GM12878 (cell line): Measurements from ENCODE around the gene ATG3. TPM values are rescaled to one million over a fixed set of nuclear protein-coding genes. Genes with fewer than 3 reads are reported as not detected.

Source experiments
- ATAC-seq: fragments of 200-7000 bp; cut with Tn5 transposase; 3 replicates; pipeline ENCODE4 v1.9.1; 2020; ENCODE audit warnings: mild to moderate bottlenecking, moderate library complexity
- BruUV-seq: library from RNA; stranded (reverse); fragments of 400-500 nt; replicated peaks from 2 replicates; lab custom pipeline; 2021; lab: Mats Ljungman, UMichigan
- CTCF ChIA-PET: fragments of 300-600 bp; sonication (Branson Sonifier 250); formaldehyde crosslinking; extraction: SDS; loops from one replicate; lab custom pipeline; 2021; ENCODE audit warnings: inconsistent platforms; lab: Yijun Ruan, JAX
- POLR2A ChIA-PET: fragments of 350-600 bp; formaldehyde crosslinking; extraction: SDS; loops from one replicate; lab custom pipeline; 2021; ENCODE audit warnings: inconsistent platforms; lab: Charles Lee
- RAD21 ChIA-PET: fragments of 300-600 bp; sonication (Branson Sonifier 250); formaldehyde crosslinking; loops from one replicate; lab custom pipeline; 2023; ENCODE audit warnings: antibody characterized with exemption; ENCODE audit not compliant: unreplicated experiment; lab: Charles Lee
- SMC1A ChIA-PET: fragments of 300-600 bp; sonication (Branson Sonifier 250); formaldehyde crosslinking; loops from one replicate; lab custom pipeline; 2023; ENCODE audit not compliant: unreplicated experiment, uncharacterized antibody; lab: Charles Lee
- DNase-seq: peaks from one replicate; pipeline ENCODE4 v3.0.0-alpha.2; 2011; ENCODE audit warnings: low read depth, low spot score
- FAIRE-seq: peaks from 3 replicates; lab custom pipeline; 2011; peaks lifted over from hg19 to GRCh38; lab: Jason Lieb, UNC
- H2AFZ ChIP-seq: 2 replicates; pipeline ENCODE4 v1.6.0; 2011; ENCODE audit warnings: low read depth, low read length, control low read depth; ENCODE audit not compliant: control insufficient read depth
- H3K27ac ChIP-seq: 2 replicates; pipeline ENCODE4 v1.5.1; 2011; ENCODE audit warnings: control low read depth; ENCODE audit not compliant: control insufficient read depth, insufficient read depth
- H3K27me3 ChIP-seq, 2 experiments: replicated peaks in 1 of 2; 2 replicates each; pipeline versions ENCODE4 v1.6.0 to v1.6.1; 2011; ENCODE audit warnings: low read length in 1 of 2; ENCODE audit not compliant: control insufficient read depth in 2 of 2, insufficient read depth in 2 of 2
- H3K36me3 ChIP-seq, 2 experiments: 2 replicates each; pipeline ENCODE4 v1.5.1; 2011; ENCODE audit warnings: low read length in 1 of 2; ENCODE audit not compliant: control insufficient read depth in 2 of 2, insufficient read depth in 2 of 2
- H3K4me1 ChIP-seq: 2 replicates; pipeline ENCODE4 v1.6.1; 2011; ENCODE audit warnings: mild to moderate bottlenecking, low read length, moderate library complexity, mixed read lengths; ENCODE audit not compliant: control insufficient read depth, insufficient read depth
- H3K4me2 ChIP-seq: 2 replicates; pipeline ENCODE4 v1.6.0; 2011; ENCODE audit warnings: control low read depth; ENCODE audit not compliant: control insufficient read depth, insufficient read depth
- H3K4me3 ChIP-seq: fragments of 200-600 bp; sonication (generic); 2 replicates; pipeline ENCODE4 v1.5.1; 2016
- H3K79me2 ChIP-seq: 2 replicates; pipeline ENCODE4 v1.6.0; 2011; ENCODE audit warnings: low read length; ENCODE audit not compliant: control insufficient read depth, insufficient read depth
- H3K9ac ChIP-seq: 2 replicates; pipeline ENCODE4 v1.8.0; 2011; ENCODE audit warnings: low read length, control low read depth, mixed read lengths; ENCODE audit not compliant: control insufficient read depth, insufficient read depth
- H3K9me3 ChIP-seq: replicated peaks from 3 replicates; pipeline ENCODE4 v1.5.1; 2011; ENCODE audit warnings: mild to moderate bottlenecking, low read length; ENCODE audit not compliant: control insufficient read depth, insufficient read depth
- H4K20me1 ChIP-seq: 2 replicates; pipeline ENCODE4 v1.6.0; 2011; ENCODE audit not compliant: control insufficient read depth, insufficient read depth
- ATF2 ChIP-seq: IDR thresholded peaks from 2 replicates; pipeline ENCODE4 v1.6.1; 2012; ENCODE audit warnings: low read length, inconsistent platforms
- MLLT1 ChIP-seq: fragments of 450-650 bp; IDR thresholded peaks from 2 replicates; pipeline ENCODE4 v1.6.1; 2016; ENCODE audit warnings: mild to moderate bottlenecking
- POLR2A ChIP-seq: IDR thresholded peaks from 2 replicates; pipeline ENCODE4 v1.6.1; 2011; ENCODE audit warnings: low read depth, mild to moderate bottlenecking, low read length
- POLR2AphosphoS5 ChIP-seq: IDR thresholded peaks from 2 replicates; pipeline ENCODE4 v1.6.1; 2011; ENCODE audit warnings: mild to moderate bottlenecking, low read length, inconsistent platforms
- RUNX3 ChIP-seq: IDR thresholded peaks from 2 replicates; pipeline ENCODE4 v1.6.1; 2012; ENCODE audit warnings: low read length, inconsistent platforms
- SMAD1 ChIP-seq: fragments of 450-650 bp; IDR thresholded peaks from 2 replicates; pipeline ENCODE4 v1.6.1; 2018; ENCODE audit warnings: mild to moderate bottlenecking, low read depth; ENCODE audit not compliant: partially characterized antibody
- SMAD5 ChIP-seq: IDR thresholded peaks from 2 replicates; pipeline ENCODE4 v1.6.1; 2016; ENCODE audit warnings: antibody characterized with exemption, low read depth
- WGBS: methylation state at CpG from one replicate; pipeline ENCODE4 v1.1.6; 2016; ENCODE audit warnings: low lambda C conversion rate; ENCODE audit not compliant: insufficient replicate concordance, insufficient coverage; ENCODE audit errors: missing lambda C conversion rate; 5-methylcytosine and 5-hydroxymethylcytosine counted together
- in situ Hi-C: fragments of 300-500 bp; cut with MboI; formaldehyde crosslinking; loops from 9 replicates; pipeline ENCODE4 v1.14.3; 2018; ENCODE audit warnings: mixed read lengths
- intact Hi-C: fragments of 100-400 bp; cut with micrococcal nuclease; formaldehyde crosslinking; loops from one replicate; pipeline ENCODE4 v1.14.2; 2022; ENCODE audit not compliant: unreplicated experiment
- polyA plus RNA-seq, 11 experiments: library from polyadenylated mRNA; depleted of rRNA in 4 of 11; unstranded in 6 of 11; stranded (reverse) in 5 of 11; fragments of >200 nt; fragmentation: Nextera tagmentation in 4 of 11; fragmentation: Illumina TruSeq in 1 of 11; extraction: Ambion mirVana in 4 of 11; extraction: Trizol in 1 of 11; gene quantifications; 1 replicate in 1 of 11; 2 replicates in 10 of 11; pipeline versions ENCODE4 v1.2.1 to v1.2.3, GENCODE V29; 2011 to 2016; ENCODE audit warnings: inconsistent platforms in 2 of 11, missing spikeins in 2 of 11, low read depth in 1 of 11
- total RNA-seq, 4 experiments: library from RNA; depleted of rRNA in 3 of 4; stranded (reverse); fragments of >200 nt in 3 of 4; fragmentation: Illumina TruSeq in 1 of 4; extraction: Trizol in 1 of 4; gene quantifications; 2 replicates each; pipeline versions ENCODE4 v1.2.1 to v1.2.3, GENCODE V29; 2013 to 2021

The ATG3 gene
- total and polyA plus RNA-seq, 10 of the 15 experiments (the other 5 are each of a cell fraction or from before 2014, with no cell fraction given) = 49.8 to 97.0 (median 63.6) TPM

GRCh38 chr3:112492124-112492523, 69.6 kb downstream of the ATG3 start:
- ATAC-seq = peak; percentile 49
- TF ChIP-seq ATF2 (no peak), SMAD5 (peak; percentile 23; the same call in 1 of the 2 replicates), MLLT1 (peak; percentile 64), POLR2A (0 out of 2 replicates have a peak, but pooled peaks have one; percentile 20), RUNX3 (0 out of 2 replicates have a peak, but pooled peaks have one; percentile 0), POLR2AphosphoS5 (0 out of 2 replicates have a peak, but pooled peaks have one; percentile 35), SMAD1 (no peak)
- TF ChIP-seq, all 136 proteins: peak for 5
- Histone ChIP-seq H3K9me3 (peaks cover 5% of the 10 kb centered on the region; the same call in 2 of the 3 replicates), H3K9ac (peak overlapping the region; percentile 59), H3K79me2 (peaks cover 96% of the 10 kb centered on the region), H3K36me3 (no peaks in the 10 kb centered on the region; a peak in 1 of 4 replicates), H3K4me3 (peak overlapping the region; percentile 62), H3K27ac (peak overlapping the region; percentile 97), H3K27me3 (no peaks in the 10 kb centered on the region), H4K20me1 (no peaks in the 10 kb centered on the region), H3K4me2 (peak overlapping the region; percentile 98), H3K4me1 (peaks cover 13% of the 10 kb centered on the region; the same call in 1 of the 2 replicates), H2AFZ (no peak overlapping the region)
- no peak for DNase-seq
- RAD21 ChIA-PET = interaction anchor here (0.9 to 14.4 kb wide), 9 partner anchors 11 to 376 kb away, joined by 3 to 262 read pairs (median 18); partner anchors contain the start of genes CD200 and GCSAM
- intact Hi-C loops (loop anchor here (10.0 kb wide), 1 partner anchor 357 kb away; the partner anchor contains the start of gene GCSAM), in situ Hi-C loops (no loop called here)
- SMC1A ChIA-PET = interaction anchor here (0.9 to 9.7 kb wide), 18 partner anchors 9 to 381 kb away, joined by 3 to 93 read pairs (median 5); partner anchors contain the start of genes BTLA, CD200, GCSAM and SLC9C1
- CTCF ChIA-PET = interaction anchor here (1.0 to 3.7 kb wide), 7 partner anchors 12 to 380 kb away, joined by 3 to 11 read pairs (median 4); no protein-coding TSS in a partner anchor
- FAIRE-seq = no peak
- no TSS peak for BruUV-seq
- 28% methylated on average over 1 of the region's 1 CpG for WGBS
- POLR2A ChIA-PET = interaction anchor here (1.0 to 3.5 kb wide), 11 partner anchors 9 to 378 kb away, joined by 3 to 23 read pairs (median 4); partner anchors contain the start of gene CD200
